GM10266 (cell line): ENCODE data around the gene RPA1.

Experiments
- DNase-seq: peaks from one replicate; pipeline ENCODE4 v3.0.0; 2012; ENCODE audit errors: extremely low spot score
- TF ChIP-seq, protein P1 (sequence below): IDR thresholded peaks from 2 replicates; pipeline ENCODE4 v1.5.1; 2012; ENCODE audit warnings: mild to moderate bottlenecking, low read depth; ENCODE audit not compliant: control insufficient read depth, insufficient read depth; ENCODE audit errors: missing control alignments

Gene RPA1

GRCh38 chr17:1942666-1943435 is 113.0 kb downstream of the RPA1 start:
- TF ChIP-seq, protein P1, sequence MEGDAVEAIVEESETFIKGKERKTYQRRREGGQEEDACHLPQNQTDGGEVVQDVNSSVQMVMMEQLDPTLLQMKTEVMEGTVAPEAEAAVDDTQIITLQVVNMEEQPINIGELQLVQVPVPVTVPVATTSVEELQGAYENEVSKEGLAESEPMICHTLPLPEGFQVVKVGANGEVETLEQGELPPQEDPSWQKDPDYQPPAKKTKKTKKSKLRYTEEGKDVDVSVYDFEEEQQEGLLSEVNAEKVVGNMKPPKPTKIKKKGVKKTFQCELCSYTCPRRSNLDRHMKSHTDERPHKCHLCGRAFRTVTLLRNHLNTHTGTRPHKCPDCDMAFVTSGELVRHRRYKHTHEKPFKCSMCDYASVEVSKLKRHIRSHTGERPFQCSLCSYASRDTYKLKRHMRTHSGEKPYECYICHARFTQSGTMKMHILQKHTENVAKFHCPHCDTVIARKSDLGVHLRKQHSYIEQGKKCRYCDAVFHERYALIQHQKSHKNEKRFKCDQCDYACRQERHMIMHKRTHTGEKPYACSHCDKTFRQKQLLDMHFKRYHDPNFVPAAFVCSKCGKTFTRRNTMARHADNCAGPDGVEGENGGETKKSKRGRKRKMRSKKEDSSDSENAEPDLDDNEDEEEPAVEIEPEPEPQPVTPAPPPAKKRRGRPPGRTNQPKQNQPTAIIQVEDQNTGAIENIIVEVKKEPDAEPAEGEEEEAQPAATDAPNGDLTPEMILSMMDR: no peak
- no peak for DNase-seq

GRCh38 chr17:1943436-1943831 is 113.6 kb downstream of the RPA1 start:
- DNase-seq: no peak
- TF ChIP-seq, protein P1: no peak

DNA sequence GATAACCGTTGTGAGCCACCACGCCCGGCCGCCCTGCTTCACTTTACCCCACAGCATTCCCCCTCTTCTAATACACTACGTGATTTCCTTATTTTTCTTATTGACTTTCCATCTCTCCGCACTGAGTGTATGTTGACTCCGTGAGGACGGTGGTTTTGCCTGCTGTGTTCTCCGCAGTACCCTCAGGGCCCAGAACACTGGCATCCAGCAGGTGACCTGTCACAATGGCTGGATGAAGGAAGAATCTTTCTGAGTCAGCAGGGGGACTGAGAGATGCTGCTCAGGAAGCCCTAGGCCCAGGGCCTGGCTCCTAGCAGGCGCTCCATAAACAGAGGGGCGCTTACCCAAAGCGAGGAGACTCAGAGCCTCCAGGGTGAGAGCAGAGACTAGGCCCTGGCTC is 115.8 kb downstream of the RPA1 start:
- TF ChIP-seq, protein P1: no peak
- no peak for DNase-seq

GRCh38 chr17:1946021-1946932 is 116.5 kb downstream of the RPA1 start:
- TF ChIP-seq, protein P1: no peak
- no peak for DNase-seq

GRCh38 chr17:1947229-1947742 is 117.5 kb downstream of the RPA1 start:
- TF ChIP-seq, protein P1: no peak
- DNase-seq: no peak

- TF ChIP-seq, protein P1: no peak
- DNase-seq: no peak
Measured at GRCh38 chr17:1947743-1948516, 118.1 kb downstream of the RPA1 start.
